LNCAP (cell line): ENCODE measurements around the gene ARHGAP33.

ENCODE experiments used
- CTCF ChIP-seq: fragments of 450-650 bp; IDR thresholded peaks from 2 replicates; pipeline ENCODE4 v1.5.1; 2017; ENCODE audit warnings: mild to moderate bottlenecking

The ARHGAP33 gene

GRCh38 chr19:35746531-35746930, 28.8 kb upstream of the ARHGAP33 start:
- no peak for TF ChIP-seq CTCF

GRCh38 chr19:35748106-35749020, 27.0 kb upstream of the ARHGAP33 start, which contains the start of gene LIN37:
LIN37 (plus strand) TSS chr19:35748576; CDS start chr19:35748725, 149 bp downstream.
- no peak for TF ChIP-seq CTCF

GRCh38 chr19:35750167-35750566, 25.2 kb upstream of the ARHGAP33 start:
- TF ChIP-seq CTCF: no peak

GRCh38 chr19:35751839-35752745, 23.3 kb upstream of the ARHGAP33 start:
- TF ChIP-seq CTCF: no peak

GRCh38 chr19:35752746-35753350, 22.5 kb upstream of the ARHGAP33 start:
- no peak for TF ChIP-seq CTCF

GRCh38 chr19:35753634-35754369, 21.6 kb upstream of the ARHGAP33 start:
- TF ChIP-seq CTCF: no peak
